ENCODE data around the gene ZNF780A.

DNA sequence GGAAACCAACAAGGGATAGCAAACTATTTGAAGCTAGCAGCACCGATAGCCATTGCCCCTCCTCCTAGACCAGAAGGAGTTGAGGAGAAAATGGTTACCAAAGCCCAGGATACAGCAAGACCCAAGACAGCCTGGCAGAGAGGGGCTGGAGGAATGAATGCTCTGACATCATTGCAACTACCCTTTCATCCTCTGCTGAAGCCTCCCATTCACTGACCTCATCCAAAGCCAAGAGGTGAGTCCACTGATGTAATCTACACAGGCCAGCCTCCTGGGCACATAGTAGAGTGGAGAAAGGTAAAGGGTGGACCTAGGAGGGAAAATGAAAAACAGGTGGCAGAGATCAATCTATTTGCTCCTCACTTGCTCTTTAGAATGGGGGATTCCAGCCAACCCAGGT lies 42.7 kb upstream of the ZNF780A start:
- no peak for TF ChIP-seq EP300 (IDR thresholded peaks at IDR 0.05)
- TF ChIP-seq, protein P1, sequence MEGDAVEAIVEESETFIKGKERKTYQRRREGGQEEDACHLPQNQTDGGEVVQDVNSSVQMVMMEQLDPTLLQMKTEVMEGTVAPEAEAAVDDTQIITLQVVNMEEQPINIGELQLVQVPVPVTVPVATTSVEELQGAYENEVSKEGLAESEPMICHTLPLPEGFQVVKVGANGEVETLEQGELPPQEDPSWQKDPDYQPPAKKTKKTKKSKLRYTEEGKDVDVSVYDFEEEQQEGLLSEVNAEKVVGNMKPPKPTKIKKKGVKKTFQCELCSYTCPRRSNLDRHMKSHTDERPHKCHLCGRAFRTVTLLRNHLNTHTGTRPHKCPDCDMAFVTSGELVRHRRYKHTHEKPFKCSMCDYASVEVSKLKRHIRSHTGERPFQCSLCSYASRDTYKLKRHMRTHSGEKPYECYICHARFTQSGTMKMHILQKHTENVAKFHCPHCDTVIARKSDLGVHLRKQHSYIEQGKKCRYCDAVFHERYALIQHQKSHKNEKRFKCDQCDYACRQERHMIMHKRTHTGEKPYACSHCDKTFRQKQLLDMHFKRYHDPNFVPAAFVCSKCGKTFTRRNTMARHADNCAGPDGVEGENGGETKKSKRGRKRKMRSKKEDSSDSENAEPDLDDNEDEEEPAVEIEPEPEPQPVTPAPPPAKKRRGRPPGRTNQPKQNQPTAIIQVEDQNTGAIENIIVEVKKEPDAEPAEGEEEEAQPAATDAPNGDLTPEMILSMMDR (IDR thresholded peaks at IDR 0.05), result no peak
- no peak for TF ChIP-seq POLR2A (IDR thresholded peaks at IDR 0.05)

All from tibial nerve (tissue), 4 donors.